ENCODE results near the gene GPS2. TPM values are rescaled to one million over a fixed set of nuclear protein-coding genes. Genes with fewer than 3 reads are reported as not detected.

GPS2 gene
- total RNA-seq, 2 donors from 2014 or later: 59.3 to 63.4 TPM

- ATAC-seq: peak; percentile 43 to 45
- DNase-seq: peak; percentile 73
- intact Hi-C loops (cut with DNase I): loop anchor here (2.0 to 5.0 kb wide), 2 partner anchors 15 to 65 kb away; no protein-coding TSS in a partner anchor
Measured at GRCh38 chr17:7281953-7282751, 33.0 kb downstream of the GPS2 start.

DNA sequence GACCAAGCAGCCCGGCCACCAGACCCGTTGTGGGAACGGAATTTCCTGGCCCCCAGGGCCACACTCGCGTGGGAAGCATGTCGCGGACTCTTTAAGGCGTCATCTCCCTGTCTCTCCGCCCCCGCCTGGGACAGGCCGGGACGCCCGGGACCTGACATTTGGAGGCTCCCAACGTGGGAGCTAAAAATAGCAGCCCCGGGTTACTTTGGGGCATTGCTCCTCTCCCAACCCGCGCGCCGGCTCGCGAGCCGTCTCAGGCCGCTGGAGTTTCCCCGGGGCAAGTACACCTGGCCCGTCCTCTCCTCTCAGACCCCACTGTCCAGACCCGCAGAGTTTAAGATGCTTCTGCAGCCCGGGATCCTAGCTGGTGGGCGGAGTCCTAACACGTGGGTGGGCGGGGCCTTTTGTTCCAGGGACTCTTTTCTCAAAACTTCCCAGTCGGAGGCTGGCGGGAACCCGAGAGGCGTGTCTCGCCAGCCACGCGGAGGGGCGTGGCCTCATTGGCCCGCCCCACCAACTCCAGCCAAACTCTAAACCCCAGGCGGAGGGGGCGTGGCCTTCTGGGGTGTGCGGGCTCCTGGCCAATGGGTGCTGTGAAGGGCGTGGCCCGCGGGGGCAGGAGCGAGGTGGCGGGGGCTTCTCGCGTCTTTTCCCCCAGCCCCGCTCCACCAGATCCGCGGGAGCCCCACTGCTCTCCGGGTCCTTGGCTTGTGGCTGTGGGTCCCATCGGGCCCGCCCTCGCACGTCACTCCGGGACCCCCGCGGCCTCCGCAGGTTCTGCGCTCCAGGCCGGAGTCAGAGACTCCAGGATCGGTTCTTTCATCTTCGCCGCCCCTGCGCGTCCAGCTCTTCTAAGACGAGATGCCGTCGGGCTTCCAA lies 33.8 kb downstream of the GPS2 start, which contains the start of gene SLC2A4:
Gene SLC2A4 (plus strand): TSS at position 645 of the 879 bp plus-strand sequence. CDS start 217 bp downstream, at position 862.
- DNase-seq (peak; percentile 95), ATAC-seq (peak; percentile 85 to 93)
- intact Hi-C loops (cut with DNase I): loop anchor here (2.0 to 5.0 kb wide), 2 partner anchors 15 to 66 kb away; no protein-coding TSS in a partner anchor

DNA sequence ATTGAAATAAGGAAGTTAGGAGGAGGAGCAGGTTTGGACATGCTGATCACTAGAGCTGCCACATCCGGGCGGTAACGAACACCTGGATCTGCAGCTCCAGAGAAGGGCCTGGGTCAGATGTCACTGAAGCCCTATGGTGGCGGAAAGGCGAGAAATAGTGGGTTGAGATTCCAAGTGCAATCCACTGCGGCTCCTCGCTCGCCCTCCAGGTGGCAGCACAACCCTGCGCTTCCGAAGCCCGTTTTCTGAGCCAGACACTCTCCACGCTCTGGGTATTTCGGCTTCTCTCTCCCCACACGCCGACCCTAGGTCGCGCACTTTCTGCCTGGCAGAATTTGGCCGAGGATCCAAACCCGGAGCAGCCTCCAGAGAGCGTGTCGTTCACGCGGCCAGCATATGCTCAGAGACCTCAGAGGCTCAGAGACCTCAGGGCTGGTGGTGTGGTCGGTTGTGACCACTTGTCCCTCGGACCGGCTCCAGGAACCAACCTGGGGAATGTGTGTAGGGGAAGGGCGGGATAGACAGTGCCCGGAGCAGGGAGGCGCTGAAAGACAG lies 34.6 kb downstream of the GPS2 start:
- intact Hi-C loops (cut with DNase I): loop anchor here (1.0 to 5.0 kb wide), 3 partner anchors 16 to 67 kb away; no protein-coding TSS in a partner anchor
- peak; percentile 64 to 82 for ATAC-seq
- peak; percentile 85 for DNase-seq

GRCh38 chr17:7279448-7279847 lies 35.7 kb downstream of the GPS2 start:
- no peak for ATAC-seq
- intact Hi-C loops (cut with DNase I): no loop called here
- no peak for DNase-seq

GRCh38 chr17:7266784-7267183 lies 48.4 kb downstream of the GPS2 start:
- intact Hi-C loops (cut with DNase I): no loop called here
- no peak for ATAC-seq
- DNase-seq: no peak

DNA sequence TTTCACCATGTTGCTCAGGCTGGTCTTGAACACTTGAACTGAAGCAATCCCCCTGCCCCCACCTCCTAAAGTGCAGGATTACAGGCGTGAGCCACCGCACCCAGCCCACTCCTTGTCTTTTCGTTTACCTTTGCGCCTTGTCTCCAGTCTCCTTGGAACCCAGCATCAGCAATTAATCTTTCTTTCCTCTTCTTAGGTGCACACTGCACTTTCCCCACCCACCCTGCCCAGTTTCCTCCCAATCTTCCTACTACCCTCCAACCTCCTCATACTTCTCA lies 51.4 kb downstream of the GPS2 start:
- ATAC-seq (no peak), DNase-seq (no peak)
- intact Hi-C loops (cut with DNase I): no loop called here

- intact Hi-C loops (cut with DNase I): no loop called here
Measured at GRCh38 chr17:7262935-7263800, 52.0 kb downstream of the GPS2 start.

More at GRCh38 chr17:7262935-7263800, 52.0 kb downstream of the GPS2 start:
- ATAC-seq: peak in 1 of 2 donors; percentile 15
- no peak for DNase-seq

Other genes with a start within 250 kb of the GPS2 start
- 10 to 100 TPM in 1 of 2 donors, 1 to 10 TPM in 1; 6.6 to 13.4 TPM for gene CLEC10A, start 235.1 kb downstream of the GPS2 start, total RNA-seq
- gene ASGR2, start 200.5 kb downstream of the GPS2 start, total RNA-seq: under 1 TPM; 0.62 to 0.68 TPM
- gene ASGR1, start 136.0 kb downstream of the GPS2 start, total RNA-seq: under 1 TPM; 0.68 TPM
- gene DLG4, start 95.5 kb downstream of the GPS2 start, total RNA-seq: 10 to 100 TPM; 21.3 to 22.9 TPM
- 1,000 to 10,000 TPM in 1 of 2 donors, 100 to 1,000 TPM in 1; 891 to 1,101 TPM for gene ACADVL, start 95.4 kb downstream of the GPS2 start, total RNA-seq
- gene DVL2, start 80.8 kb downstream of the GPS2 start, total RNA-seq: 10 to 100 TPM; 22.5 to 23.8 TPM
- gene PHF23, start 75.9 kb downstream of the GPS2 start, total RNA-seq: 10 to 100 TPM; 18.5 to 27.5 TPM
- gene GABARAP, start 72.9 kb downstream of the GPS2 start, total RNA-seq: 100 to 1,000 TPM; 459 to 475 TPM
- gene CTDNEP1, start 63.6 kb downstream of the GPS2 start, total RNA-seq: 100 to 1,000 TPM; 116 to 118 TPM
- gene ELP5, start 63.1 kb downstream of the GPS2 start, total RNA-seq: 10 to 100 TPM; 68.3 to 93.8 TPM
- gene CLDN7, start 52.9 kb downstream of the GPS2 start, total RNA-seq: 1 to 10 TPM; 2.1 to 4.9 TPM
- gene SLC2A4, start 33.6 kb downstream of the GPS2 start, total RNA-seq: 10 to 100 TPM; 79.1 to 87.6 TPM
- gene YBX2, start 20.7 kb downstream of the GPS2 start, total RNA-seq: 1 to 10 TPM; 1.2 to 1.9 TPM
- gene EIF5A, start 7.7 kb downstream of the GPS2 start, total RNA-seq: 100 to 1,000 TPM; 274 to 374 TPM
- gene NEURL4, start 14.0 kb upstream of the GPS2 start, total RNA-seq: 10 to 100 TPM; 24.8 to 38.8 TPM
- 10 to 100 TPM; 19.0 to 20.4 TPM for gene ACAP1, start 21.2 kb upstream of the GPS2 start, total RNA-seq
- gene KCTD11, start 36.8 kb upstream of the GPS2 start, total RNA-seq: 1 to 10 TPM; 5.3 to 5.9 TPM
- gene TMEM95, start 39.8 kb upstream of the GPS2 start, total RNA-seq: not detected
- 1 to 10 TPM; 1.9 to 2.1 TPM for gene TNK1, start 65.7 kb upstream of the GPS2 start, total RNA-seq
- 10 to 100 TPM; 22.4 to 29.0 TPM for gene PLSCR3, start 79.2 kb upstream of the GPS2 start, total RNA-seq
- gene TMEM256, start 88.7 kb upstream of the GPS2 start, total RNA-seq: 10 to 100 TPM; 67.3 to 69.2 TPM
- gene NLGN2, start 92.5 kb upstream of the GPS2 start, total RNA-seq: 10 to 100 TPM; 12.1 to 15.5 TPM
- not detected for gene SPEM1, start 105.0 kb upstream of the GPS2 start, total RNA-seq
- not detected for gene SPEM2, start 110.3 kb upstream of the GPS2 start, total RNA-seq
- not detected for gene SPEM3, start 113.5 kb upstream of the GPS2 start, total RNA-seq
- gene TMEM102, start 120.1 kb upstream of the GPS2 start, total RNA-seq: 1 to 10 TPM; 2.7 to 2.9 TPM
- 10 to 100 TPM; 20.5 to 24.6 TPM for gene FGF11, start 124.2 kb upstream of the GPS2 start, total RNA-seq
- 10 to 100 TPM; 12.4 to 13.8 TPM for gene CHRNB1, start 129.7 kb upstream of the GPS2 start, total RNA-seq
- 10 to 100 TPM; 62.1 to 62.2 TPM for gene ZBTB4, start 164.3 kb upstream of the GPS2 start, total RNA-seq
- not detected for gene SLC35G6, start 166.1 kb upstream of the GPS2 start, total RNA-seq
- gene POLR2A, start 169.0 kb upstream of the GPS2 start, total RNA-seq: 10 to 100 TPM; 42.8 to 56.9 TPM
- 10 to 100 TPM; 31.0 to 47.6 TPM for gene TNFSF12, start 233.7 kb upstream of the GPS2 start, total RNA-seq
- gene TNFSF13, start 243.4 kb upstream of the GPS2 start, total RNA-seq: 10 to 100 TPM; 15.0 to 25.5 TPM
- 10 to 100 TPM; 27.2 to 30.5 TPM for gene SENP3, start 246.6 kb upstream of the GPS2 start, total RNA-seq

Data from left cardiac atrium (tissue), 4 donors.